HEK293 (cell line): ENCODE results near the gene BMP6.

ENCODE experiments used
- CTCF ChIA-PET: fragments of 350-600 bp; formaldehyde crosslinking; extraction: SDS; loops from one replicate; lab custom pipeline; 2021; ENCODE audit warnings: antibody characterized with exemption; lab: Yijun Ruan, JAX
- POLR2A ChIA-PET: fragments of 300-600 bp; formaldehyde crosslinking; extraction: SDS; loops from one replicate; lab custom pipeline; 2020; ENCODE audit warnings: antibody characterized with exemption, inconsistent platforms; lab: Yijun Ruan, JAX
- H3K27ac ChIP-seq: fragments of 200-500 bp; sonication (Bioruptor generic); 2 replicates; pipeline ENCODE4 v1.5.1; 2014; ENCODE audit warnings: low read depth, low read length, control low read depth, inconsistent platforms; ENCODE audit errors: extremely low read depth
- H3K36me3 ChIP-seq, 2 experiments: fragments of 200-500 bp in 1 of 2; sonication (Bioruptor generic) in 1 of 2; 1 replicate in 1 of 2; 2 replicates in 1 of 2; pipeline ENCODE4 v1.5.1; 2014 to 2017; ENCODE audit warnings: inconsistent platforms in 2 of 2, low read length in 2 of 2; ENCODE audit not compliant: control insufficient read depth in 2 of 2, insufficient read depth in 1 of 2
- H3K4me1 ChIP-seq: fragments of 200-500 bp; sonication (Bioruptor generic); 2 replicates; pipeline ENCODE4 v1.5.1; 2014; ENCODE audit warnings: mild to moderate bottlenecking, low read length, inconsistent platforms; ENCODE audit not compliant: control insufficient read depth, insufficient read depth
- H3K4me3 ChIP-seq: 2 replicates; pipeline ENCODE4 v1.5.1; 2011; ENCODE audit warnings: low read depth, mild to moderate bottlenecking, control low read depth, low read length, moderate library complexity
- H3K9me3 ChIP-seq: fragments of 200-500 bp; sonication (Bioruptor generic); 2 replicates; pipeline ENCODE4 v1.5.1; 2014; ENCODE audit warnings: low read depth, low read length, inconsistent platforms; ENCODE audit not compliant: control insufficient read depth, insufficient read depth
- ATF2 ChIP-seq: fragments of 450-650 bp; formaldehyde crosslinking; IDR thresholded peaks from 2 replicates; pipeline ENCODE4 v1.5.1; 2016; ENCODE audit warnings: missing biosample characterization, missing genetic modification characterization, low read depth
- BCL11B ChIP-seq: fragments of 450-650 bp; formaldehyde crosslinking; IDR thresholded peaks from 2 replicates; pipeline ENCODE4 v1.5.1; 2016; ENCODE audit warnings: low read depth, missing biosample characterization, missing genetic modification characterization
- KLF17 ChIP-seq: fragments of 450-650 bp; formaldehyde crosslinking; IDR thresholded peaks from 2 replicates; pipeline ENCODE4 v1.5.1; 2016; ENCODE audit warnings: missing biosample characterization, missing genetic modification characterization
- PRDM1 ChIP-seq: fragments of 450-650 bp; formaldehyde crosslinking; IDR thresholded peaks from 2 replicates; pipeline ENCODE4; 2016; ENCODE audit warnings: missing biosample characterization, missing genetic modification characterization
- ZBTB21 ChIP-seq: fragments of 450-650 bp; formaldehyde crosslinking; IDR thresholded peaks from 2 replicates; pipeline ENCODE4 v1.5.1; 2017; ENCODE audit warnings: missing biosample characterization, missing genetic modification characterization
- ZBTB44 ChIP-seq: fragments of 450-650 bp; IDR thresholded peaks from 2 replicates; pipeline ENCODE4 v1.5.1; 2018; ENCODE audit warnings: missing biosample characterization, mild to moderate bottlenecking, missing genetic modification characterization
- ZBTB49 ChIP-seq: fragments of 450-650 bp; formaldehyde crosslinking; IDR thresholded peaks from 2 replicates; pipeline ENCODE4 v1.5.1; 2016; ENCODE audit warnings: missing biosample characterization, missing genetic modification characterization, low read depth
- ZIC2 ChIP-seq: fragments of 450-650 bp; formaldehyde crosslinking; IDR thresholded peaks from 2 replicates; pipeline ENCODE4 v1.5.1; 2016; ENCODE audit warnings: missing biosample characterization, missing genetic modification characterization
- ZNF157 ChIP-seq: fragments of 450-650 bp; formaldehyde crosslinking; IDR thresholded peaks from 2 replicates; pipeline ENCODE4 v1.5.1; 2016; ENCODE audit warnings: missing biosample characterization, missing genetic modification characterization
- ZNF175 ChIP-seq: fragments of 450-650 bp; formaldehyde crosslinking; IDR thresholded peaks from 2 replicates; pipeline ENCODE4 v1.5.1; 2016; ENCODE audit warnings: missing biosample characterization, missing genetic modification characterization
- ZNF26 ChIP-seq: fragments of 450-650 bp; formaldehyde crosslinking; IDR thresholded peaks from 2 replicates; pipeline ENCODE4 v1.5.1; 2016; ENCODE audit warnings: missing biosample characterization, missing genetic modification characterization
- ZNF354C ChIP-seq: fragments of 450-650 bp; formaldehyde crosslinking; IDR thresholded peaks from 2 replicates; pipeline ENCODE4 v1.5.1; 2016; ENCODE audit warnings: missing biosample characterization, missing genetic modification characterization, low read depth, borderline replicate concordance
- ZNF426 ChIP-seq: fragments of 450-650 bp; formaldehyde crosslinking; IDR thresholded peaks from 2 replicates; pipeline ENCODE4 v1.5.1; 2017; ENCODE audit warnings: missing biosample characterization, missing genetic modification characterization, mild to moderate bottlenecking, inconsistent platforms, moderate library complexity
- ZNF473 ChIP-seq: fragments of 450-650 bp; formaldehyde crosslinking; IDR thresholded peaks from 2 replicates; pipeline ENCODE4 v1.5.1; 2017; ENCODE audit warnings: missing biosample characterization, missing genetic modification characterization
- ZNF513 ChIP-seq: fragments of 450-650 bp; IDR thresholded peaks from 2 replicates; pipeline ENCODE4 v1.5.1; 2018; ENCODE audit warnings: missing biosample characterization, missing genetic modification characterization
- ZSCAN4 ChIP-seq: fragments of 450-650 bp; formaldehyde crosslinking; IDR thresholded peaks from 2 replicates; pipeline ENCODE4 v1.5.1; 2017; ENCODE audit warnings: missing biosample characterization, missing genetic modification characterization
- ZXDB ChIP-seq: fragments of 450-650 bp; formaldehyde crosslinking; IDR thresholded peaks from 2 replicates; pipeline ENCODE4 v1.5.1; 2016; ENCODE audit warnings: missing biosample characterization, missing genetic modification characterization

Gene BMP6

GRCh38 chr6:7730001-7730783, 4.3 kb downstream of the BMP6 start:
- ChIA-PET CTCF (no interaction called here), POLR2A (interaction anchor here (0.9 kb wide), 1 partner anchor 178 kb away, joined by 3 read pairs; no protein-coding TSS in a partner anchor)
- Histone ChIP-seq H3K4me1 (peaks cover 15% of the 10 kb centered on the region), H3K36me3 (no peaks in the 10 kb centered on the region), H3K27ac (no peak overlapping the region), H3K4me3 (no peak overlapping the region), H3K9me3 (no peaks in the 10 kb centered on the region)
- no peak for TF ChIP-seq PRDM1 (tag by site-specific recombination)
- no peak for TF ChIP-seq ZBTB21 (tag by site-specific recombination)
- no peak for TF ChIP-seq ZNF157 (tag by site-specific recombination)
- TF ChIP-seq ZNF354C = no peak
- TF ChIP-seq ATF2 (tag by site-specific recombination) = no peak
- no peak for TF ChIP-seq ZNF473 (tag by site-specific recombination)
- no peak for TF ChIP-seq ZBTB49 (tag by site-specific recombination)
- no peak for TF ChIP-seq ZIC2
- no peak for TF ChIP-seq ZNF426 (tag by site-specific recombination)
- no peak for TF ChIP-seq ZSCAN4 (tag by site-specific recombination)

GRCh38 chr6:7730784-7731227, 4.9 kb downstream of the BMP6 start:
- CTCF ChIA-PET = interaction anchor here (1.5 kb wide), 1 partner anchor 262 kb away, joined by 4 read pairs; no protein-coding TSS in a partner anchor
- no peaks in the 10 kb centered on the region for H3K36me3 ChIP-seq

More at GRCh38 chr6:7730784-7731227, 4.9 kb downstream of the BMP6 start:
- Histone ChIP-seq H3K4me3 (no peak overlapping the region), H3K9me3 (no peaks in the 10 kb centered on the region), H3K4me1 (peaks cover 13% of the 10 kb centered on the region), H3K27ac (no peak overlapping the region)
- POLR2A ChIA-PET = no interaction called here
- no peak for TF ChIP-seq ZNF513 (tag by site-specific recombination)
- TF ChIP-seq KLF17 (tag by site-specific recombination) = no peak
- TF ChIP-seq ZNF26 = no peak
- no peak for TF ChIP-seq BCL11B (tag by site-specific recombination)
- TF ChIP-seq ZXDB (tag by site-specific recombination) = no peak
- TF ChIP-seq ZNF175 = no peak
- TF ChIP-seq ZBTB44 (tag by site-specific recombination) = no peak
